Stimulated activated naive CD8-positive, alpha-beta T cell treated with anti-CD3 and anti-CD28 coated beads, Interleukin-15, amount 100 ng/mL, for 72 hours (primary cell): ENCODE results near the gene KPNA1.
A peak's percentile ranks its signal among the peaks of the same experiment; 100 is the strongest.

Experiments used
- ATAC-seq: fragments of 150-1000 bp; cut with Tn5 transposase; 2 replicates; pipeline ENCODE4 v1.10.0; 2021; ENCODE audit warnings: mild to moderate bottlenecking, moderate library complexity
- DNase-seq, 2 donors: peaks; one replicate each; pipeline ENCODE4 v3.0.0; 2021 to 2022
- H3K27ac Mint-ChIP-seq, 2 donors: one replicate each; pipeline ENCODE4 v1.8.0; 2022; ENCODE audit warnings: mild to moderate bottlenecking in 2 of 2, mixed read lengths in 2 of 2, moderate library complexity in 2 of 2
- H3K27me3 Mint-ChIP-seq: one replicate; pipeline ENCODE4 v1.8.0; 2022; ENCODE audit warnings: mixed read lengths
- H3K4me1 Mint-ChIP-seq: one replicate; pipeline ENCODE4 v1.8.0; 2022; ENCODE audit warnings: mild to moderate bottlenecking, mixed read lengths
- H3K4me3 Mint-ChIP-seq, 2 donors: one replicate each; pipeline ENCODE4 v1.8.0; 2022; ENCODE audit warnings: mild to moderate bottlenecking in 2 of 2, mixed read lengths in 2 of 2, moderate library complexity in 1 of 2
- H3K9me3 Mint-ChIP-seq, 2 donors: one replicate each; pipeline ENCODE4 v1.8.0; 2022; ENCODE audit warnings: mixed read lengths in 2 of 2

Gene KPNA1

GRCh38 chr3:122514123-122515019, at the start of gene KPNA1:
Gene KPNA1 (minus strand): TSS chr3:122514939. CDS start chr3:122496565, 18,374 bp downstream.
- DNase-seq (peak; percentile 92 to 93), ATAC-seq (peak; percentile 93)
- Mint-ChIP-seq H3K27ac (peak within 1 kb of the TSS; percentile 72 to 97), H3K27me3 (peaks cover 10% of the 10 kb centered on the region), H3K9me3 (peaks cover 7 to 12% of the 10 kb centered on the region in 2 donors), H3K4me3 (peak within 1 kb of the TSS; percentile 85 to 87), H3K4me1 (peaks cover 54% of the 10 kb centered on the region)

GRCh38 chr3:122564155-122564912, 49.6 kb upstream of the KPNA1 start, which contains the start of the genes DTX3L and PARP9:
Gene DTX3L (plus strand): TSS chr3:122564338. CDS start chr3:122564427, 89 bp downstream.
Gene PARP9 (minus strand): TSS chr3:122564300. CDS start chr3:122559620, 4,680 bp downstream.
- H3K4me3 Mint-ChIP-seq: peak within 1 kb of the TSS; percentile 89 to 92
- peaks cover 84% of the 10 kb centered on the region for H3K4me1 Mint-ChIP-seq
- DNase-seq (peak; percentile 73 to 84), ATAC-seq (peak; percentile 91)
- no peaks in the 10 kb centered on the region for H3K9me3 Mint-ChIP-seq
- H3K27me3 Mint-ChIP-seq: no peaks in the 10 kb centered on the region
- H3K27ac Mint-ChIP-seq: peak within 1 kb of the TSS; percentile 98

GRCh38 chr3:122563717-122564025, 48.9 kb upstream of the KPNA1 start:
- ATAC-seq: peak; percentile 5
- DNase-seq: peak; percentile 16 to 25
- peak overlapping the region; percentile 89 to 92 for H3K4me3 Mint-ChIP-seq
- no peaks in the 10 kb centered on the region for H3K27me3 Mint-ChIP-seq
- no peaks in the 10 kb centered on the region for H3K9me3 Mint-ChIP-seq
- peak overlapping the region; percentile 98 for H3K27ac Mint-ChIP-seq
- peaks cover 78% of the 10 kb centered on the region for H3K4me1 Mint-ChIP-seq

DNA sequence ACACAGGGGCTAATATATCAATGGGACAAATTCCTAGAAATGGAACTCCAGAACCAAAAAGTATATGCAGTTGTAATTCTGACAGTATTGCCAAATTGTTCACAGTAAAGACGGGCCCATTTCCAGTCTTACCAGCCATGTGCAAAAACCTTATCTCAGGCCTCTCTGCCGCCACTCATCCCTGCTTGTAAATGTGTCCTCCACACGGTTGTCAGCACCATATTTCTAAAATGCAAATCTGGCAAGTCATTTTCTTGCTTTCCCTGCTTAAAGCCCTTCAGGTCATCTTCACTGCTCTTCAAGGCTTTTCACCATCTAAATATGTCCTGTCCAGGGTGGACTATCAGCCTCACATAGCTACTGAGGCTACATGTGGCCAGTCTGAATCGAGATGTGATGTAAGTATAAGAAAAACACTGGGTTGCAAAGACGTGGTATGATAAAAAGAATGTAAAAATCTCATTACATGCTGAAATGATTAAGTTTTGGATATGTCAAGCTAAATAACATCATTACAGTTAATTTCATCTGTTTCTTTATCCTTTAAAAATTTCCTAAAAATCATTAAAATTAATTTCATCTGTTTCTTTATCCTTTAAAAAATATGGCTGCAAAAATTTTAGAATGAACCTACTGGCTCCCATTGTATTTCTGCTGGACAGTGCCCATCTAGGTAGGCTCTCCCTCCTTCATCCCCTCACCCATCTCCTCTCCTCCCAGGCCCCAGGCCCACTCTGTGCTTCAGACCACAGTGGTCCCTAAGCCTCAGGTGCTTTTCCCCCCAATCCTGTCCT, 48.4 kb upstream of the KPNA1 start:
- no peak for DNase-seq
- Mint-ChIP-seq H3K9me3 (no peaks in the 10 kb centered on the region), H3K27me3 (no peaks in the 10 kb centered on the region), H3K4me1 (peaks cover 72% of the 10 kb centered on the region), H3K27ac (peak overlapping the region; percentile 98), H3K4me3 (peak overlapping the region; percentile 89 to 92)
- no peak for ATAC-seq

DNA sequence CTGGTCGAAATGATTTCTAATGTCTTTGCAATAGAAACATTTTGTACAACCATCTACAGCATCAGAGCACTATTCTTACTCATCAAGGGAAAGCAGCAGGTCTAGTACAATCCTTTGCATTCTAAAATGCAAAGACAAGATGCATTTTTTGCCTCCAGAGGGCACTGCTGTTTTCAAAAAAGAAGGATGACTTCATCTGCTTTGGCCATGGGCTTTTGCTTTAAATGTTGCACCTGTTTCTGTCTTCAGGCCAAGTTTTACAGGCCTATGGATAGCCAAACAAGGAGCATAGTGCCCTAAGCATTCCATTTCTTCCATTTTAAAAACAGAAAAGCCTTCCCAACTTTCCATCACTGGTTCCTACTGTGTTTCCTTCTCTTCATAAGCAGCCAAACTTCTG, 45.9 kb upstream of the KPNA1 start:
- Mint-ChIP-seq H3K27me3 (no peaks in the 10 kb centered on the region), H3K4me3 (no peak overlapping the region), H3K4me1 (peaks cover 48% of the 10 kb centered on the region), H3K27ac (peak overlapping the region; percentile 29 to 50), H3K9me3 (no peaks in the 10 kb centered on the region)
- peak; percentile 42 for ATAC-seq
- DNase-seq: peak; percentile 58 to 62

- ATAC-seq: no peak
- Mint-ChIP-seq H3K4me1 (peaks cover 40% of the 10 kb centered on the region), H3K4me3 (no peak overlapping the region)
Observed at GRCh38 chr3:122559906-122560305, 45.2 kb upstream of the KPNA1 start.

DNA sequence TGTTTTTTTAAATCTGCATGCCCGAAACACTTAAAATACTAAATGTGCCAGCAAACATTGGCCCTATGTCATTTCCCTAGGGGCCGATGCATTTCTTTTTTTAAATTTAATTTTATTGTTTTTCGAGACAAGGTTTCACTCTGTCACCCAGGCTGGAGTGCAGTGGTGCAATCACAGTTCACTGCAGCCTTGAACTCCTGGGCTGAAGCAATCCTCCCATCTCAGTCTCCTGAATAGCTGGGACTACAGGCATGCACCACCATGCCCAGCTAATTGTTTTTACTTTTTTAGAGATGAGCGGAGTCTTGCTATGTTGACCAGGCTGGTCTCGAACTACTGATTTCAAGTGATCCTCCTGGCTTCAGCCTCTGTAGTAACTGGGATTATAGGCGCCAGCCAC, 43.9 kb upstream of the KPNA1 start:
- ATAC-seq (no peak), DNase-seq (no peak)
- H3K27ac Mint-ChIP-seq: no peak overlapping the region
- H3K4me1 Mint-ChIP-seq: peaks cover 34% of the 10 kb centered on the region
- H3K4me3 Mint-ChIP-seq: no peak overlapping the region
- no peaks in the 10 kb centered on the region for H3K9me3 Mint-ChIP-seq
- no peaks in the 10 kb centered on the region for H3K27me3 Mint-ChIP-seq

More at GRCh38 chr3:122559906-122560305, 45.2 kb upstream of the KPNA1 start:
- H3K27ac Mint-ChIP-seq: no peak overlapping the region
- DNase-seq: no peak
- no peaks in the 10 kb centered on the region for H3K9me3 Mint-ChIP-seq
- H3K27me3 Mint-ChIP-seq: no peaks in the 10 kb centered on the region

- Mint-ChIP-seq H3K27me3 (no peaks in the 10 kb centered on the region), H3K9me3 (no peaks in the 10 kb centered on the region), H3K4me1 (peaks cover 28% of the 10 kb centered on the region), H3K27ac (no peak overlapping the region), H3K4me3 (no peak overlapping the region)
- DNase-seq (no peak), ATAC-seq (no peak)
Observed at GRCh38 chr3:122557356-122557755, 42.6 kb upstream of the KPNA1 start.

DNA sequence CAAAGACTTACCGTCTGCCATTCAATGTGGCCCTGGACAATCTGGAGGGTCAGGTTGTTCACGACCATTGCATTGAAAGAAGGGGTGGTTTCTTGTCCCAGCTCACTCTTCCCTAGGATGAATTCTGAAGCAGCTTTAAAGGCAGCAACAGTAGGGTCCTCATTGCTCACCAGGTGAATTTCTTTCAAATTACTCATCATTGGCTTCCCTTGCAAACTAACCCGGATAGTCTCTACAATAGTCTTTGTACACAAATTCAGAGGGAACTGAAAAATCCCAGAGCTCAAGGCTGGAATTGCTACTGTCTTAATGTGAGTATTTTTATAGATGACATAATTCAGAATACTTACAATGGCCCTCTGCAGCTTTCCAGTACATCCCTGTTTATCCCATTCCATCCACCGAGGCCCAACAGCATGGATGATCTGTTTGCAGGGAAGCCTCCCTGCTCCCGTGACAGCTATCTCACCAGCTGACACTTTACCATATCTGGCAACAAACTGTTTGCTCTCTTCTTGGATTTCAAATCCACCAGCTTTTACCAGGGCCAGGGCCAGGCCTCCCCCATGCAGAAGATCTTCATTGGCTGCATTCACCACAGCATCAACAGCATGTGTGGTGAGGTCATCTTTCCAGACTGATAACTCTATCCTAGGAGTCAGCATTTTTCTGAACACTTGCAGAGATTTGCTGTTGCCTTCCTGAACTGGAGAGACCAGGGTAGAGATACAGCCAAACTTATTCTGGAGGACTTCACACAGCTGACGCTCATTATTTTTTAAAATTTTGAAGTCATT, 40.7 kb upstream of the KPNA1 start:
- Mint-ChIP-seq H3K27me3 (no peaks in the 10 kb centered on the region), H3K9me3 (no peaks in the 10 kb centered on the region), H3K27ac (no peak overlapping the region), H3K4me3 (no peak overlapping the region), H3K4me1 (peaks cover 9% of the 10 kb centered on the region)
- DNase-seq (no peak), ATAC-seq (no peak)

DNA sequence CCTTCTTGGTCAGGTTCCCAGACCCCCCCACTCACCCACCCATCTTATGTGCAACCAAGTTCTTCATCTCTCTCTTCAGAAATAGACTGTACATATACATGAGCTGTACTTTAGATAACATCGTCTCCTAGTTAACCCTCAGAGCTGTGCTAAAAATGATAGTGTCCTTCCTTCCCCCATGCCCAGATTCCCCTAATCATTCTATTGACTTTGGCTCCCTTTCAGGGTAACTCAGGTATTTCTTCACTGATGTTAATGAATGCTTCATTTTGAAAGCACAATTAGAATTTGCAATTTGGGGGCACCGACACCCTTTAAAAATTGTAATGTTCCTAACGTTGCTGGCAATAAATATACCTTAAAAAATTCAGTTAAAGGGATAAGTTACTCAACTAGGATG, 38.4 kb upstream of the KPNA1 start:
- no peaks in the 10 kb centered on the region for H3K27me3 Mint-ChIP-seq
- no peak for ATAC-seq
- H3K4me1 Mint-ChIP-seq: peaks cover 7% of the 10 kb centered on the region
- H3K9me3 Mint-ChIP-seq: no peaks in the 10 kb centered on the region
- no peak for DNase-seq
- H3K4me3 Mint-ChIP-seq: no peak overlapping the region
- no peak overlapping the region for H3K27ac Mint-ChIP-seq

GRCh38 chr3:122548619-122549018, 33.9 kb upstream of the KPNA1 start:
- no peak for ATAC-seq
- Mint-ChIP-seq H3K4me1 (peaks cover 11% of the 10 kb centered on the region), H3K27me3 (no peaks in the 10 kb centered on the region), H3K4me3 (no peak overlapping the region), H3K27ac (no peak overlapping the region), H3K9me3 (no peaks in the 10 kb centered on the region)
- DNase-seq: no peak

DNA sequence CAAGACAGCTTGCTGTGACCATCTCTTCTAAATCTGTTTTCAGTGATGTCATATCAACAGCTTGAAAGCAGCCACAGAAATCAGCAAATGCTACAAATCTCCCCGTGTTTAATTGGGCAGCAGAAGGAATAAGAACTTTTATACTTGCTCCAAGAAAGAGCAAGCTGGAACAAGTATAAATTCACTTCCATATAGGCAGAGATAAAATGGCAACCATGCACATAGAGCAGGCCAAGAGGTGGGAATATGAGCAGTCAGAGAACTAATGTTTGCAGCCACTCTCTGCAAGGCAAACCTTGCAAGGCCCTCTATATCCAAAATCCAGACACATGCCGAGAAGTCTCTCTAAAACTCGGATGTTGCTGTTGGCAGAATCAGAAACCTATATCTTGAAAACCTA, 33.3 kb upstream of the KPNA1 start:
- ATAC-seq (no peak), DNase-seq (no peak)
- Mint-ChIP-seq H3K27me3 (no peaks in the 10 kb centered on the region), H3K27ac (no peak overlapping the region), H3K4me3 (no peak overlapping the region), H3K4me1 (peaks cover 7% of the 10 kb centered on the region), H3K9me3 (no peaks in the 10 kb centered on the region)

GRCh38 chr3:122546151-122546550, 31.4 kb upstream of the KPNA1 start:
- DNase-seq (no peak), ATAC-seq (no peak)
- Mint-ChIP-seq H3K27me3 (no peaks in the 10 kb centered on the region), H3K4me3 (no peak overlapping the region), H3K27ac (no peak overlapping the region), H3K4me1 (peaks cover 4% of the 10 kb centered on the region), H3K9me3 (no peaks in the 10 kb centered on the region)

DNA sequence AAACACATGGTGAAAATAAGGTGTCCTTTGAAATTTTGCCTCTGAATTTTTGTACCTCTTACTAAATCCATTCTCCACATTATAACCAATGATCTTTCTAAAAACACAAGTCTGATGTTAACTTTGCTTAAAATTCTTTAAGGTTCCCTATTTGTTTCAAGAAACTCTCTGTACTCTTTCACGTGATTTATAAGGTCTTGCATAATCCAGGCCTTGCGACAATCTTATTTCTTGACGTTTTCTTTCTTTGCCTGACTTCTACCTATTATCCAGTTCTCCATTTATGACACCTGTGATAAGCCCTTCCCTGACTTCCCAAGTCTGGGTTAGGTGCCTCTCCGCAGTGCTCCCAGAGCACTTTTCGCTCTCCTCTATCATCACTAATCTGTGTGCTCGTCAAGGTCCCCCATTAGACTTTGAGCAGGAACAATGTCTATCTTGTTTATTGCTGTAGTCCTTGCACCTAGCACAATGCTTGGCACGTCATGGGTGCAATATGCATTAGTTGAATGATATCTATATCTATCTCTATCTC, 24.3 kb upstream of the KPNA1 start:
- no peak overlapping the region for H3K27ac Mint-ChIP-seq
- DNase-seq: no peak
- peaks cover 30% of the 10 kb centered on the region for H3K4me1 Mint-ChIP-seq
- no peak for ATAC-seq
- no peak overlapping the region for H3K4me3 Mint-ChIP-seq
- H3K9me3 Mint-ChIP-seq: no peaks in the 10 kb centered on the region
- H3K27me3 Mint-ChIP-seq: no peaks in the 10 kb centered on the region
